Ovary (tissue), 3 donors: Measurements from ENCODE around the gene RCCD1.

ENCODE experiments used
- POLR2A ChIP-seq: fragments of 450-650 bp; IDR thresholded peaks from one replicate; pipeline ENCODE4 v1.6.1; 2017; ENCODE audit warnings: antibody characterized with exemption, mild to moderate bottlenecking, moderate library complexity
- TF ChIP-seq, protein P1 (sequence below), 3 donors: fragments of 450-650 bp in 2 of 3; fragments of 200-600 bp in 1 of 3; IDR thresholded peaks; one replicate each; pipeline versions ENCODE4 v1.5.1 to v1.8.0; 2016 to 2022; ENCODE audit warnings: antibody characterized with exemption in 3 of 3, mild to moderate bottlenecking in 1 of 3
- donor health status: DM: no; HTN: no; CAD: no.

DNA sequence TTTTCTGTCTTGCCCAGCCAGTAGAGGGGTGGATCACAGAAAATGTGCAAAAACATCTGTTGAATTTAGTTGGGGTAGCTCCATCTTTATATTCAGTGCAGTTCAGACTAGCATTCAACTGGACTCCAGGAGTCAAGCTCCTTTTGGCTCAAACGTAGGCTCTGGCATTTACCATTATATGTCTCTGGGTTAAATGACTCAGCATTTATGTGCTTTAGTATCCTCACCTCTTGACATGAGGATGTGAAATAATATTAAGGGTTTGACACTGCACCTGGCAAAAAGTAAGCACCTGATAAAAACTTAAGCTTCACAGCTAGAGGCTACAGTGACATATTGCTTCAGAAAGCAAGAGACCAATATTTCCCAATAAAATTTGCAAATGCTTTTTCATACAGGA lies 24.9 kb downstream of the RCCD1 start:
- TF ChIP-seq, protein P1, sequence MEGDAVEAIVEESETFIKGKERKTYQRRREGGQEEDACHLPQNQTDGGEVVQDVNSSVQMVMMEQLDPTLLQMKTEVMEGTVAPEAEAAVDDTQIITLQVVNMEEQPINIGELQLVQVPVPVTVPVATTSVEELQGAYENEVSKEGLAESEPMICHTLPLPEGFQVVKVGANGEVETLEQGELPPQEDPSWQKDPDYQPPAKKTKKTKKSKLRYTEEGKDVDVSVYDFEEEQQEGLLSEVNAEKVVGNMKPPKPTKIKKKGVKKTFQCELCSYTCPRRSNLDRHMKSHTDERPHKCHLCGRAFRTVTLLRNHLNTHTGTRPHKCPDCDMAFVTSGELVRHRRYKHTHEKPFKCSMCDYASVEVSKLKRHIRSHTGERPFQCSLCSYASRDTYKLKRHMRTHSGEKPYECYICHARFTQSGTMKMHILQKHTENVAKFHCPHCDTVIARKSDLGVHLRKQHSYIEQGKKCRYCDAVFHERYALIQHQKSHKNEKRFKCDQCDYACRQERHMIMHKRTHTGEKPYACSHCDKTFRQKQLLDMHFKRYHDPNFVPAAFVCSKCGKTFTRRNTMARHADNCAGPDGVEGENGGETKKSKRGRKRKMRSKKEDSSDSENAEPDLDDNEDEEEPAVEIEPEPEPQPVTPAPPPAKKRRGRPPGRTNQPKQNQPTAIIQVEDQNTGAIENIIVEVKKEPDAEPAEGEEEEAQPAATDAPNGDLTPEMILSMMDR (IDR thresholded peaks at IDR 0.05), result no peak
- TF ChIP-seq POLR2A, result no peak
